GM21825 (cell line): ENCODE results near the gene TMEM161B.
A peak's percentile ranks its signal among the peaks of the same experiment; 100 is the strongest.
"Not testable (repeated sequence)": the region's sequence is repeated elsewhere in the genome, so short reads cannot be mapped to it uniquely, and the experiment has no call there.

Source experiments
- ATAC-seq: cut with Tn5 transposase; IDR thresholded peaks from one replicate; pipeline ENCODE4 v1.9.1; 2021; ENCODE audit warnings: mild to moderate bottlenecking, moderate library complexity; ENCODE audit not compliant: unreplicated experiment

Gene TMEM161B

GRCh38 chr5:88250010-88250409 lies 18.6 kb downstream of the TMEM161B start:
- no peak for ATAC-seq

- no peak for ATAC-seq
Measured at GRCh38 chr5:88248743-88249540, 19.7 kb downstream of the TMEM161B start.

- ATAC-seq = no peak
Measured at GRCh38 chr5:88248094-88248493, 20.6 kb downstream of the TMEM161B start.

- no peak for ATAC-seq
Measured at GRCh38 chr5:88245893-88246244, 22.8 kb downstream of the TMEM161B start.

- no peak for ATAC-seq
Measured at GRCh38 chr5:88245241-88245892, 23.3 kb downstream of the TMEM161B start.

GRCh38 chr5:88244686-88245085 lies 24.0 kb downstream of the TMEM161B start:
- ATAC-seq = no peak

- not testable (repeated sequence) for ATAC-seq
Measured at GRCh38 chr5:88243493-88243892, 25.2 kb downstream of the TMEM161B start.

GRCh38 chr5:88238732-88239131 lies 29.9 kb downstream of the TMEM161B start:
- no peak for ATAC-seq

- ATAC-seq = no peak
Measured at GRCh38 chr5:88236866-88237642, 31.6 kb downstream of the TMEM161B start.

- ATAC-seq = no peak
Measured at GRCh38 chr5:88235828-88236227, 32.8 kb downstream of the TMEM161B start.

GRCh38 chr5:88235346-88235745 lies 33.3 kb downstream of the TMEM161B start:
- ATAC-seq = no peak

GRCh38 chr5:88230546-88231066 lies 38.0 kb downstream of the TMEM161B start:
- no peak for ATAC-seq

- ATAC-seq = peak; percentile 68
Measured at GRCh38 chr5:88226881-88227450, 41.7 kb downstream of the TMEM161B start.

GRCh38 chr5:88214655-88215054 lies 54.0 kb downstream of the TMEM161B start:
- ATAC-seq = no peak

- no peak for ATAC-seq
Measured at GRCh38 chr5:88207575-88207974, 61.1 kb downstream of the TMEM161B start.

- no peak for ATAC-seq
Measured at GRCh38 chr5:88203981-88204750, 64.5 kb downstream of the TMEM161B start.

- ATAC-seq = no peak
Measured at GRCh38 chr5:88195636-88196035, 73.0 kb downstream of the TMEM161B start.

GRCh38 chr5:88193896-88194295 lies 74.7 kb downstream of the TMEM161B start:
- ATAC-seq = no peak

- ATAC-seq = no peak
Measured at GRCh38 chr5:88190106-88190834, 78.4 kb downstream of the TMEM161B start.

- ATAC-seq = not testable (repeated sequence)
Measured at GRCh38 chr5:88189484-88189883, 79.2 kb downstream of the TMEM161B start.
